H1 (cell line): ENCODE measurements around the gene TOB2. TPM values are rescaled to one million over a fixed set of nuclear protein-coding genes. Genes with fewer than 3 reads are reported as not detected.

Experiments
- BCL11A ChIP-seq, 2 experiments: IDR thresholded peaks; one replicate each; pipeline ENCODE4 v1.6.1; 2011; ENCODE audit warnings: low read depth in 2 of 2, low read length in 2 of 2, mild to moderate bottlenecking in 2 of 2
- JUN ChIP-seq: IDR thresholded peaks from 2 replicates; pipeline ENCODE4 v1.6.1; 2011; ENCODE audit warnings: low read depth, mild to moderate bottlenecking, improper control_type of control experiment, low read length
- RFX5 ChIP-seq: IDR thresholded peaks from 2 replicates; pipeline ENCODE4 v1.6.1; 2011; ENCODE audit warnings: low read depth, low read length, improper control_type of control experiment, borderline replicate concordance
- SIN3A ChIP-seq, 2 experiments: IDR thresholded peaks in 1 of 2; conservative IDR thresholded peaks in 1 of 2; 2 replicates each; pipeline ENCODE4 v1.6.1; 2011 to 2012; ENCODE audit warnings: low read length in 2 of 2, improper control_type of control experiment in 1 of 2, low read depth in 1 of 2, mild to moderate bottlenecking in 1 of 2
- SP4 ChIP-seq: IDR thresholded peaks from 2 replicates; pipeline ENCODE4 v1.6.1; 2012; ENCODE audit warnings: low read length, inconsistent platforms
- TEAD4 ChIP-seq: IDR thresholded peaks from 2 replicates; pipeline ENCODE4 v1.6.1; 2012; ENCODE audit warnings: low read depth, low read length, inconsistent platforms, mixed read lengths
- YY1 ChIP-seq: IDR thresholded peaks from 2 replicates; pipeline ENCODE4 v1.6.1; 2011; ENCODE audit warnings: low read depth, mild to moderate bottlenecking, low read length
- polyA plus RNA-seq, 7 experiments: library from polyadenylated mRNA; depleted of rRNA in 3 of 7; stranded (reverse) in 5 of 7; unstranded in 2 of 7; fragments of >200 nt in 5 of 7; fragments of 200-250 nt in 2 of 7; gene quantifications; 1 replicate in 5 of 7; 2 replicates in 1 of 7; 4 replicates in 1 of 7; pipeline versions ENCODE4 v1.2.1 to v1.2.3, GENCODE V29; 2011 to 2013; ENCODE audit warnings: missing spikeins in 2 of 7, mixed read lengths in 2 of 7
- total RNA-seq: library from RNA; stranded (reverse); fragmentation: NEBNext Ultra II Directional; extraction: Animal tissue kit (Norgen Biotek cat#: 25700); gene quantifications from 2 replicates; pipeline ENCODE4 v1.2.1, GENCODE V29; 2021

Gene TOB2
- total and polyA plus RNA-seq, 2 of the 8 experiments (the other 6 are each of a cell fraction or from before 2014, with no cell fraction given) = 27.0 to 54.1 TPM

DNA sequence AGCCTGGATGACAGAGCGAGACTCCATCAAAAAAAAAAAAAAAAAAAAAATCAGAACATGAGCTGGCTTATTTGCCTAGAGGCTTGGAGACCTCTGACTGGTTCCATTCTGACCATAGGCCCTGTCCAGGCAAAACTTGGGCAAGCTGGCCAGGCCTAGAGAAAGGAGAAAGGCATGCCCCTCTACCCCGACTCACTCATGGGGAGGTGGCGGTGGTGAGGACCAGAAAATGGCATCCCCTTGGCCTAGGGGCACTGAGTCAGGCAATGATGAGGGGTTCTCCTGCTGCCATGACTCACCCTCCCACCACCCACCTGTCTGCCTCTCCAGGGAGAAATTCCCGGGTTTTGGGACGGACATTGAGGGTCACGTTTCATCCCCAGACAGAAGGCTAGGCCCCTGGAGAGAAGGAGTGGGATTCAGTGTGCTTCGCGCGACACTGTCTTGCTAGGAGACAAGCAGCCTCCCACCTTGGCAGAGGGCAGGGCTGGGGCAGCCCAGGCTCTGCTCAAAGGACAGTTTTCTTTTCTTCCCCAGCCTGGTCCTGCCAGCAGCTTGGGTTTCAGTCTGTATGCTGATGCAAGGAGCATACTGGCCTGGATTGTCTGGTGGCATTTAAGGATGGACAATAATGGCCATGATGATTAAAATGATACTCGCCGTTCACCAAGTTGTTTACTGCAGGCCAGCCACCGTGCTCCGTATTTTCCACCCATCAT is 17.2 kb downstream of the TOB2 start (continued):
- no peak for TF ChIP-seq SIN3A (conservative IDR thresholded peaks at IDR 0.05 in 1 of 2, IDR thresholded peaks at IDR 0.05 in 1 of 2; ENCODE audit: low read depth in 1 of 2, low read length in 2 of 2)
- no peak for TF ChIP-seq RFX5
- no peak for TF ChIP-seq SP4
- TF ChIP-seq TEAD4 = no peak
- no peak for TF ChIP-seq BCL11A (IDR thresholded peaks at IDR 0.05; ENCODE audit: low read depth in 2 of 2, low read length in 2 of 2)
- no peak for TF ChIP-seq YY1
- no peak for TF ChIP-seq JUN
